Testis (tissue), 3 donors: ENCODE results near the gene RFLNA. TPM values are rescaled to one million over a fixed set of nuclear protein-coding genes. Genes with fewer than 3 reads are reported as not detected.

ENCODE experiments used
- DNase-seq: peaks from one replicate; pipeline ENCODE4 v3.0.0-alpha.2; 2019
- H3K27ac ChIP-seq, 2 donors: fragments of 200-600 bp; sonication (generic); one replicate each; pipeline ENCODE4 v1.5.1; 2019
- H3K27me3 ChIP-seq: fragments of 200-600 bp; sonication (generic); one replicate; pipeline ENCODE4 v1.5.1; 2019
- H3K36me3 ChIP-seq: fragments of 200-600 bp; sonication (generic); one replicate; pipeline ENCODE4 v1.5.1; 2017; ENCODE audit warnings: low read depth; ENCODE audit errors: missing control alignments
- H3K4me1 ChIP-seq: fragments of 200-600 bp; sonication (generic); one replicate; pipeline ENCODE4 v1.5.1; 2019
- H3K4me3 ChIP-seq, 2 donors: fragments of 200-600 bp; sonication (generic); one replicate each; pipeline ENCODE4 v1.5.1; 2017 to 2019
- H3K9me3 ChIP-seq: fragments of 200-600 bp; sonication (generic); one replicate; pipeline ENCODE4 v1.5.1; 2017
- POLR2A ChIP-seq: fragments of 450-650 bp; IDR thresholded peaks from one replicate; pipeline ENCODE4 v1.6.1; 2017; ENCODE audit warnings: antibody characterized with exemption, mild to moderate bottlenecking, moderate library complexity
- WGBS, 2 donors: methylation state at CpG; one replicate each; pipeline ENCODE4 v1.1.5; 2018; 5-methylcytosine and 5-hydroxymethylcytosine counted together
- intact Hi-C: fragments of 100-400 bp; cut with DNase I; formaldehyde crosslinking; loops from one replicate; pipeline ENCODE4 v1.15.1; 2023; ENCODE audit warnings: low total_unique reads
- polyA plus RNA-seq: library from polyadenylated mRNA; stranded (reverse); fragments of 350-450 nt; fragmentation: Illumina TruSeq; extraction: RNeasy Lipid Tissue Mini Kit (QIAGEN cat#74804); gene quantifications from one replicate; pipeline ENCODE4 v1.2.3, GENCODE V29; 2014; ENCODE audit warnings: low read depth, low replicate concordance; ENCODE audit not compliant: insufficient read depth
- total RNA-seq, 2 donors: library from RNA; depleted of rRNA; stranded (reverse); fragments of >200 nt; gene quantifications; one replicate each; pipeline ENCODE4 v1.2.3, GENCODE V29; 2016
- TF ChIP-seq, protein P1 (sequence below), 3 experiments: fragments of 450-650 bp in 2 of 3; fragments of 200-600 bp in 1 of 3; sonication (generic) in 1 of 3; IDR thresholded peaks; one replicate each; pipeline ENCODE4 v1.5.1; 2016 to 2019; ENCODE audit warnings: antibody characterized with exemption in 3 of 3, mild to moderate bottlenecking in 2 of 3, moderate library complexity in 1 of 3

RFLNA gene
- total and polyA plus RNA-seq, 3 donors from 2014 or later = 0.31 to 0.80 (median 0.68) TPM

DNA sequence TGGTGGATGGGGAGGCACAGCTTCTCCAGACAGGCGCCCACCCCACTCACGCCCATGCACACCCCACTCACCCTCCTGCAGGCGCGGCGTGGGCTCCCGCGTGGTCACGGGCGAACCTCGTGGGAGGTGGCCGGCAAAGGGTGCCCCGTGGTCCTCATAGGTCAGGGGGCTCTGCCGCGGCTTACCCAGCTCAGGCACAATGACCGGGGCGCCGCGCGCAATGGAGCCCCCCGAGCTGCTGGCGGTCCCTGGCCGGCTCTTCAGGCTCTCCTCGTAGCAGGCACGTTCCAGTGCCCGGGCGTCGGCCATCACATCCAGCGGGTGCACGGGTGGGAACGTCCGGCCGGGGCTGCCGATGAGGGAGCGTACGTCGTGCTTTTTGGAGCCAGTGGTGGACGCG is 49.6 kb downstream of the RFLNA start:
- Histone ChIP-seq H3K4me3 (no peak overlapping the region), H3K36me3 (no peaks in the 10 kb centered on the region), H3K27me3 (no peaks in the 10 kb centered on the region), H3K27ac (peak overlapping the region in 1 of 2 donors; percentile 11), H3K9me3 (no peaks in the 10 kb centered on the region), H3K4me1 (no peaks in the 10 kb centered on the region)
- intact Hi-C loops = no loop called here
- TF ChIP-seq, protein P1, sequence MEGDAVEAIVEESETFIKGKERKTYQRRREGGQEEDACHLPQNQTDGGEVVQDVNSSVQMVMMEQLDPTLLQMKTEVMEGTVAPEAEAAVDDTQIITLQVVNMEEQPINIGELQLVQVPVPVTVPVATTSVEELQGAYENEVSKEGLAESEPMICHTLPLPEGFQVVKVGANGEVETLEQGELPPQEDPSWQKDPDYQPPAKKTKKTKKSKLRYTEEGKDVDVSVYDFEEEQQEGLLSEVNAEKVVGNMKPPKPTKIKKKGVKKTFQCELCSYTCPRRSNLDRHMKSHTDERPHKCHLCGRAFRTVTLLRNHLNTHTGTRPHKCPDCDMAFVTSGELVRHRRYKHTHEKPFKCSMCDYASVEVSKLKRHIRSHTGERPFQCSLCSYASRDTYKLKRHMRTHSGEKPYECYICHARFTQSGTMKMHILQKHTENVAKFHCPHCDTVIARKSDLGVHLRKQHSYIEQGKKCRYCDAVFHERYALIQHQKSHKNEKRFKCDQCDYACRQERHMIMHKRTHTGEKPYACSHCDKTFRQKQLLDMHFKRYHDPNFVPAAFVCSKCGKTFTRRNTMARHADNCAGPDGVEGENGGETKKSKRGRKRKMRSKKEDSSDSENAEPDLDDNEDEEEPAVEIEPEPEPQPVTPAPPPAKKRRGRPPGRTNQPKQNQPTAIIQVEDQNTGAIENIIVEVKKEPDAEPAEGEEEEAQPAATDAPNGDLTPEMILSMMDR (IDR thresholded peaks at IDR 0.05) = no peak
- TF ChIP-seq POLR2A = no peak
- DNase-seq = no peak
- WGBS, 2 donors = 89 to 92% methylated on average over 17 to 27 of the region's 38 CpGs

DNA sequence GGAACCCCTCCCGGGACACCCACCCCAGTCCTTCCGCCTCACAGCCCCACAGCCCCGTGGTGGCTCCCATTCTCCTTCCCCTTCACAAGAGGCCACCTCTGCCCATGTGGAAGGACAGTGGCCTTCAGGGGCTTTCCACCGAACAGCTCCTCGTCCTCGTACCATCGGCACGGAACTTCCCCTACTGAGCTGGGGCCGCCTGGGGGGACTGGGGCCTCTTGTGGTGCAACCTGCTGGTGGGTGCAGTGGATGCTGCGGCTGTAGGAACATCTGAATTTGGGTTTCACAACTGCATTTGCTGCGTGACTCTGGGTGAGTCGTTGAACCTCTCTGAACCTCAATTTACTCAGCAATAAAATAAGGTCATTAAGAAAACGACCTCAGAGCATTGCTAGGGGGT is 50.9 kb downstream of the RFLNA start:
- H3K9me3 ChIP-seq = no peaks in the 10 kb centered on the region
- H3K27ac ChIP-seq = peak overlapping the region in 1 of 2 donors; percentile 11
- DNase-seq = no peak
- H3K27me3 ChIP-seq = no peaks in the 10 kb centered on the region
- intact Hi-C loops = no loop called here
- H3K4me1 ChIP-seq = no peaks in the 10 kb centered on the region
- WGBS, 2 donors = 79 to 93% methylated on average over 9 to 13 of the region's 13 CpGs
- TF ChIP-seq POLR2A = no peak
- TF ChIP-seq, protein P1 (IDR thresholded peaks at IDR 0.05) = no peak
- no peak overlapping the region for H3K4me3 ChIP-seq
- no peaks in the 10 kb centered on the region for H3K36me3 ChIP-seq

DNA sequence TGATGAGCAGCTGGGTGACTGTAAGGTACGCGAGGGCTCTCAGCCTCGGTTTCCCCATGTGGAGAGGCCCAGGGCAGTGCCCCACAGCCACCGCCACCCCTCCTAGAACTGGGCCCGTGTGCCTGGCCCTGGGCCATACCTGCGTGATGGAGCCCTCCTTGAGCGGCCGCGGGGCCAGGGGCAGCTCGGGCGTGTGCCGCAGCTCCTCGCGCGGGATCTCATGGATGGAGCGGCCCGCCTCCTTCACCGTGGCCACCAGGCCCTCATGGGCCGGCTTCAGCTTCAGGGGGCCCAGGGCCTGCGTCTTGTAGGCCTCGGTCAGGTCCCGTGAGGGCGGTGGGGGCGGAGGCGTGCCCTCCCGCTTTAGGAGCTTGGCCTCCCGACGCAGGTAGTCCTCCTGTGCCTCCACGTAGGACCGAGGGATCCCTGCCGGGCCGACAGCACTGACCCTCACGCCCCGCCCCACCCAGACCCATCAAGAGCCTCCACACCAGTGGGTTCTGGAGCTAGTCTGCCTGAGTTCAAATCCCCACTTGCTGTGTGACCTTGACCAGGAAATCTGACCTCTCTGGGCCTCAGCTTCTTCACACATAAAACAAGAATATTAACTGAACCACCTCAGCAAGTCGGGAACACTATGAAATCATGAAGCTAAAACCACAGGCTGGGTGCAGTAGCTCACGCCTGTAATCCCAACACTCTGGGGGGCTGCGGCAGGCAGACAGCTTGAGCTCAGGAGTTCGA is 51.7 kb downstream of the RFLNA start:
- Histone ChIP-seq H3K9me3 (no peaks in the 10 kb centered on the region), H3K27ac (no peak overlapping the region), H3K4me3 (no peak overlapping the region), H3K36me3 (no peaks in the 10 kb centered on the region), H3K4me1 (no peaks in the 10 kb centered on the region), H3K27me3 (no peaks in the 10 kb centered on the region)
- intact Hi-C loops = no loop called here
- WGBS, 2 donors = 92 to 94% methylated on average over 5 to 38 of the region's 38 CpGs
- TF ChIP-seq POLR2A = no peak
- TF ChIP-seq, protein P1 (IDR thresholded peaks at IDR 0.05) = no peak
- DNase-seq = no peak

DNA sequence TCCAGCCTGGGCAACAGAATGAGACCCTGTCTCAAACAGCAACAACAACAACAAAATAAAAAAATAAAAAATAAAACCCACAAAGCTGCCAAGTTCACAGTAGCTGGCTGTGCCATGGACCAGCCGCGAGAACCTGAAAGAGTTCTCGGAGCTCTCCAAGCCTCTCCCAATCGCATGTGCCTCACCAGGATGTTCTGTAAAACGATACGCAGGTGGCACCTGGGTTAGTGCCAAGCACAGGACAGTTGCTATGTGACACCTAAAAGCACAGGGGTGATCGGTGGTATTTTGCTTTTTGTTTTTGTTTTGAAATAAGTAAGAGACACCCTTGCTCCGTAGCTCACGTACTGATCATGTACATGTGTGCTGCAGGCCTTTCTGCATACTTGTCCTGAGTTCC is 52.4 kb downstream of the RFLNA start:
- 83 to 90% methylated on average over 9 of the region's 9 CpGs for WGBS, 2 donors
- Histone ChIP-seq H3K4me1 (no peaks in the 10 kb centered on the region), H3K9me3 (no peaks in the 10 kb centered on the region), H3K36me3 (no peaks in the 10 kb centered on the region), H3K4me3 (no peak overlapping the region), H3K27ac (no peak overlapping the region), H3K27me3 (no peaks in the 10 kb centered on the region)
- DNase-seq = no peak
- intact Hi-C loops = no loop called here
- TF ChIP-seq, protein P1 (IDR thresholded peaks at IDR 0.05) = no peak
- no peak for TF ChIP-seq POLR2A
